ENCODE measurements around the gene KMT2C. TPM values are rescaled to one million over a fixed set of nuclear protein-coding genes. Genes with fewer than 3 reads are reported as not detected.
"Not testable (repeated sequence)": the region's sequence is repeated elsewhere in the genome, so short reads cannot be mapped to it uniquely, and the experiment has no call there.

Gene KMT2C
- total RNA-seq, 1 donor from 2014 or later = 66.3 TPM

- intact Hi-C loops (cut with micrococcal nuclease) = not testable (repeated sequence)
Measured at GRCh38 chr7:152208766-152209165, 227.0 kb downstream of the KMT2C start.

- intact Hi-C loops (cut with micrococcal nuclease) = not testable (repeated sequence)
Measured at GRCh38 chr7:152204417-152204816, 231.4 kb downstream of the KMT2C start.

GRCh38 chr7:152203095-152203494 is 232.7 kb downstream of the KMT2C start:
- intact Hi-C loops (cut with micrococcal nuclease) = no loop called here

DNA sequence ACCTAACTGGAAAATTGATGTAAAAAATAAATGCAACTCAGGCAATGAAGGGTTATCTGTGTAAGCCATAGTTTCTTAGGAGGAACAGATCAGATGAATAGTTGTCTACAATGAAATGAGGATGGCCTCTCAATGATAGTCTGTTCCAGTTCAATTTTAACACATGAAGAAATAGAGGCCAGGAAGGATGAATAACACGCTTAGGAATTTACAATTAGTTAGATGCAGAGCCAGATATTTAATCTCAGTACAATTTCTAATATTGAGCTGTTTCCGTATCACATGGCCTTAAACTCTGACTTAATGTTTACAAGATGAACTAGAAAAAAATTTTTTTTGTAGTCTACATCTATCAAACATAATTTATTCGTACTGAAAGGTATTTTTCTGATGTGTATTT is 233.7 kb downstream of the KMT2C start:
- intact Hi-C loops (cut with micrococcal nuclease) = no loop called here

GRCh38 chr7:152200395-152200794 is 235.4 kb downstream of the KMT2C start:
- intact Hi-C loops (cut with micrococcal nuclease) = no loop called here

GRCh38 chr7:152196391-152196790 is 239.4 kb downstream of the KMT2C start:
- intact Hi-C loops (cut with micrococcal nuclease) = no loop called here

DNA sequence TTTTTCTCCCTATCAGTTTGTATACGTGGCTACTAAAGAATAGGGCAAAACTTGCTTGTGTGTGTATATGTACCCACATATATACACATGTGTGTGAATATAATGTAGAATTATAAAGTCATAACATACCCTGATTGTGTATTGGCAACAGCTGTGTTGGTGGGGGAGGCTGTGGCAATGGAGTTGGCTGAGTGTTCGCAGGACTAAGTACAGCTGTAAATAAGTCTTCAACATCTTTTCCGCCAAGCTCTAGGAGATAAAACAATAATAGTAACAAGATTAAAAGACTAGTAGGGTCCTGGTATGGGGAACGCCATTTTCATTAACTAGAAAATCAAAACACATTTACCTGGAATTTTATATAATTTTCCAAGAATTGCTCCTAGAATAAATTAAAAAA is 241.9 kb downstream of the KMT2C start:
- intact Hi-C loops (cut with micrococcal nuclease) = no loop called here

GRCh38 chr7:152189061-152189460 is 246.7 kb downstream of the KMT2C start:
- intact Hi-C loops (cut with micrococcal nuclease) = no loop called here

DNA sequence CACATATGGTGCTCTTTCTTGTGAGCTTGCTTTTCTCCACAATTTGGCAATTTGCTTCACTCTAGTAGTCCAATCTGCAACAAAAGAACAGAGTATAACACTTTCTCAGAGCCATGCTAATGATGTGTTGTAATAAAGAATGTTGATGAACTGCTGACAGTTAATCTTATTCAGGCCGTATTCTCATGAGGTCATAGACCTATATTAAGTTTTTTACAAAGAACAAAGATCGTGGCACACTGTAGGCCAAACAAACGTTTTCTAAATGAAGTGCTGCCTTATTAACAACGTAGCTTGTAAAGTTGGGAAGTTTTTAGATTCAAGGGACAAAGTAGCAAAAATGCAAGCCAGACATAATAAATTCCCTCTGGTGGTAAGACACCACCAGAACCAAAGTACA is 250.2 kb downstream of the KMT2C start:
- intact Hi-C loops (cut with micrococcal nuclease) = no loop called here

DNA sequence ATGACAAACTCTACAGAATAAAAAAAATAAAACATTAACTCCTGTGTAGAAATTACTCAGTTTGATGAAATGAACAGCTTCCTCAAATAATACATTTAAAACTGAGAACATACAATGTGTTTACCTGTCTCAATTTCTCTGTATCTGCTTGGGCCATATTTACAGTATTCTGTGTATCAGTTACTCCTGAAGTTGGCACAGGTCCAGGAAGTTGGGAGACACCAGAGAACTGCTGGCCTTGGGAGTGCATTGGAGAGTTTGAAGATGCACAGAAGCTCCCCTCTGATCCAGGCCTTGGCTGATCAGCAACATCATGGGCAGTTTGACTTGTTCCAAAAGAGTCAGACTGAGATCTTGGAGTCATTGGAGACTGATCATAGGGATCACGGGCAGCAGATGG is 255.2 kb downstream of the KMT2C start:
- intact Hi-C loops (cut with micrococcal nuclease) = no loop called here

DNA sequence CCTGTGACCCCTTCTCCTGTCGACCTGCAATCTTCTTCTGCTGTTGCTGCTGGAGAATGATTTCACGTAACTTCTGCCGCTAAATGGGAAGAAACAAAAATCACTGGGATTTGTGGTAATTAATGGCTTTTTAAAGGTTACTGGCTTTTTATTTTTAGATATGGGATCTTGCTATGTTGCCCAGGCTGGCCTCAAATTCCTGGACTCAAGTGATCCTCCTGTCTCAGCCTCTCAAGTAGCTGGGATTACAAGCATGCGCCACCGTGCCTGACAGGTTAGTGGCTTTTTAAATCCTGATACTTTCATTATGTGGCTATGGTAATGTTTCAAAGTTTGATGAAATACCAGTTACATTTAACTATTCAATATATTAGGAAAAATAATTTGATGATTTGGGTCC is 255.8 kb downstream of the KMT2C start:
- intact Hi-C loops (cut with micrococcal nuclease) = no loop called here

GRCh38 chr7:152178405-152179058 is 257.3 kb downstream of the KMT2C start:
- intact Hi-C loops (cut with micrococcal nuclease) = no loop called here

GRCh38 chr7:152177681-152178404 is 258.0 kb downstream of the KMT2C start:
- intact Hi-C loops (cut with micrococcal nuclease) = no loop called here

- intact Hi-C loops (cut with micrococcal nuclease) = no loop called here
Measured at GRCh38 chr7:152176797-152177196, 259.0 kb downstream of the KMT2C start.

DNA sequence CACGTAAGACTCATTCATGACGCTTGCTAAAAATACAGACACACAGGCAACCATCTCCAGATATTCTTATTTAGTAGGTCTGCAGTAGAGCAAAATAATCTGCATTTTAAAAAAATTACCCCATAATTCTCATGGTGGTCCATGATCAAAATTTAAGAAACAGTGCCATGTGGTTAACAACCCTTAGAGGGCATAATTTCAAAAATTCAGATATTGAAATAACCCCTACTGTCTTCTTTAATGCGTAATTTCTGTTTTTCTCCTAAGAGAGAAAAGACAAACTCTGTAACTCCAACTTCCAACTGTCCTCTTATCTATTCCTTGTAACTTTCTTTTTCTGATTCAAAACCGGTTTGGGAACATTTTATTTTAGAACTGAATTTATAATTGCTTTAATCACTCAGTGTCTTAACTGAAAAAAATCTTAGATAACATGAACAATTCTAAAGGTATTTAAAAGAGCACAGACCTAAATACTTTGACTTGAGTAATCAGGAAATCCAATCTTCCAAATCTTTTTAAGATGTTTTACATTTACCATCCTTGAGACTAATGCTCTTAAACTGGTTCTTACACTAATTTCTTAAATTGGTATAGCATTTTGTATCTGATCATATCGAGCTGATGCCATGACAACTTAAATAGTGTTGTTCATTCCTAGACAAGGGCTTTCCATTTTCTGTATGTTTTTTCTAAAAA is 262.3 kb downstream of the KMT2C start:
- intact Hi-C loops (cut with micrococcal nuclease) = no loop called here

GRCh38 chr7:152162287-152162686 is 273.5 kb downstream of the KMT2C start:
- intact Hi-C loops (cut with micrococcal nuclease) = no loop called here

DNA sequence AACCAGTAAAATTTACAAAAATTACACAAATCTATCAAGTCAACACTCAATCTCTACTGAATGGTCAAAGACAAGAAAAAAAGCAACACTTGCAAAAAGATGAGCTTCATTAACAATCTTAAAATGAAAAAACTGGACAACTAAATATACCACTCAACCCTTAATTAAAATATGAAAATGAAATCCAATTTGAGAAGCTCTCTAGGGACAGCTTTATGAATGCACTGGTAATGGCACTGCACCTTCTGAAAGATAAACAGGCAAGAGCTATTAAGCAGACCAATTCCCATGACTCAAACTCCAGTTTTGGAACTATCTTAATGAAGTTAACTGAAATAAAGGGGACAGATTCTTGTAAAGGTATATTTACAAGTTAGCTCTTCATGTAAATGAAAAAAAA is 274.6 kb downstream of the KMT2C start:
- intact Hi-C loops (cut with micrococcal nuclease) = no loop called here

DNA sequence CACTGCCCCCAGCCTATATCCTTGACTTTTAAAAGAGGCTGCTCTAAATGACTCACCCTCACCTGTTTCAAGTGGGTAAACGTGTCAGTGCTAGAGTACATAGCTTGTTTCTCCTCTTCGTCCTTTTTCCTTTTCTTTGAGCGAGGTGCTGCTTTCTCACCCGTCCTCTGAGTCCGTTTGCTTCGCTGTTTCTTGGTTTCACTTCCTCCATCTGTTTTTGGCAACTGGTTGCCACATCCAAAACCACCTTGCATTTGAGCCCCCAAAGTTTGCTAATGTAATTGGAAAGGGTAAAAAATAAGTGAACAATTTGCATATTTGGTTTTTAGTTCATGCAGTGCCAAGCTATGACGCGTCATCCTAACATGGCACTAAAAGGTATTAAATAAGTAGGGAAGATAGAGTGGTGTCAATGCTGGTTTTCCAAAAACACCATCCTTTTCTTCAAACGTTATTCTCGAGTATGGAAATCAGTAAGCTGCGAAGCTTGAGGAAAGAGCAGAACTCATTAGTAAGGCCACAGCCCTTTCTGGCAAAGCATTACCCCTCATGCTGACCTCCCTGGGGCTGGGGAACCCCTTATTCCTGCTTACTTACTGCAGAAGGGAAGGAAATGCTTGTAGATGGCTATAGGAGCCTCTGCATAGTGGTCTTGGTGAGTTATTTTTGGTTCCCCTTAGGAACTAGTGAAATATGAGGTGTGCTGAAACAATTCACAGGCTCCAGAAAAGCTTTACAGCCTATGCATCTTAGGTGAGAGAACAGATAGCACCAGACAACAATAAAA is 276.8 kb downstream of the KMT2C start:
- intact Hi-C loops (cut with micrococcal nuclease) = no loop called here

DNA sequence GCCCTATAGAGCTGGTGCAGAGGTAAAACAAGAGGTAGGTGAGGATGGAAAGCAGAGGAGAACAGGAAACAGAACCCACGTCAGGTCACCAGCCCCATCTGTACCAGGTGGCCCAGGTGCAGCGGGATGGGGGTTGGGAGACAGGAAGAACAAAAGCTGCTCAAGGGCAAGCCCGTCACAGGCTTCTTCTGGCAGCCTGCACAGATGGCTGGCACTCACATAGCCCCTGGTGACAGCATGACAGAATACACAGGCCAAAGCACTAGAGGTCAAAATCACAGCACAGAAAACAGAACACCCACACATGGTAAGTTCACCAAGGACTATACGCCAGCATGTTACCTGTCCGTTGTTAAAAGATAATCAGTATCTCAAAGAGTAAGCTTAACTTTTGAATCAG is 283.5 kb downstream of the KMT2C start:
- intact Hi-C loops (cut with micrococcal nuclease) = no loop called here

DNA sequence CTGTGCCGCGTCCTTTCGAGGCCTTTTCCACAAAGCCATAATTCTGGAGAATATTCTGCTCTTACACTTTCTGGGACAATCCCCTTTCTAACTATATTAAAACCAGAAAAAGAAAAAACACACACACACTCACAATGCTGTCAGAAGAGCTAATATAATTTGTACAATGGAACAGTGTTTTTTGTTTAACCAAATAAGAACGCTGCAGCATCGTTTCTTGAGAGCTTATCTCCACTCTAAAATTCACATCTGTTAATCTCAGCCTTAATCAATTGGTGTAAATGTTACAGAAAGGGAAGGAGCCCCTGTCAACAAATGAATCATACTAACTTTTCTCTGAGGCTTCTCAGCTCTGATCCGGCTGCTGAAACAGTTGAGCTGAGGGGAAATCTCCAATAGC is 286.4 kb downstream of the KMT2C start:
- intact Hi-C loops (cut with micrococcal nuclease) = loop anchor here (5.0 to 10.0 kb wide), 2 partner anchors 367 to 525 kb away; partner anchors contain the start of gene XRCC2

DNA sequence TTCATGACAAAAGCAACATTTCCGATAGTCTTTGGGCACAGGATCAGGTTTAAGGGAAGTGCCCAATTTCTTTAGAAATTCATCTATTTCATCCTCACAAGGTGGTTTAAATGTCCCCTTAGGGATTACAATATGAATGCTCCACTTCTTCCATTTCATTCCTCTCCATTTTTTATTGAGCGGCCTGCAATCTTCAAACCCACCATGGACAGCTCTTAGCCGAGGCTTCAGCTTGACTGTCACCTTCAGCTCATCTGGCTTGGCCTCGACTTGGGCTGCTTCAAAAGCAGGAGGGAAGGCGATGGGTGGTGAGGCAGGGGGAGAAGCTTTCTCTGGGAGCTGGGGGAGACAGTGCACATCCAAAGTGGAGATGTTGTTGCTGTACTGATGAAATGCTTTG is 287.1 kb downstream of the KMT2C start:
- intact Hi-C loops (cut with micrococcal nuclease) = loop anchor here (5.0 to 10.0 kb wide), 2 partner anchors 366 to 526 kb away; partner anchors contain the start of gene XRCC2

Measured in T-helper 2 cell treated with Interferon-gamma antibody and Interleukin-4, amounts not matched to agents 100 ng/mL and 5 ng/mL, for 36 hours (primary cell).